HUDEP-2 (cell line): ENCODE results near the gene TNK1.
"Not testable (repeated sequence)": the region's sequence is repeated elsewhere in the genome, so short reads cannot be mapped to it uniquely, and the experiment has no call there.

ENCODE experiments used
- DNase-seq, 76 experiments: peaks; one replicate each; lab custom pipeline; 2025; ENCODE audit not compliant: unreplicated experiment in 76 of 76; lab: John Stamatoyannopoulos, UW

Gene TNK1

DNA sequence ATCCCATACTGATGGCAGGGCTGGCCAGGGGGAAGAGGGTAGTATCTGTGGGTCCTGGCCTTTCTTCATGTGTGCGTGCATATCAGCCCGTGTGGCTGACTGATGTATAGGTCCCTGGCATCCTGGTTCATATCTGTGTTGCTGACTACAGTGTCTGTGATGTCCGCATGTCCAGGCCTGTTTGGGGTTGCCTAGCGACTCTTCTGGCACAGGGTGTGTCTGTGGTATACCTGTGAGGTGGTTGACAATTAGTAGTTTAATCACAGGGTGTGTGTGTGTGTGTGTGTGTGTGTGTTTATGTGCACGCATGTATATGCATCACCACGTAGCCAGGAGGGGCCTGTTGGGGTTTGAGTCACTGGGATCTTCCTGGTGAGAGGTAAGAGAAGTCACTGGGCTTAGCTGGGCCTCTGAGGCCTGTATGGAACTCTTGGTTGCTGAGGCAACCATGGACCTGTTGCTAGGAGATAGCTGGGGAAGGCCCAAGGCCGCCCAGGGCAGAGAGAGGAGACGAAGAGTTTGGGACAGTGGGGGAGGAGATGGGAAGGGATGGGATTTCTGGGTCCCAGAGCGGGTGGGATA is 26.5 kb upstream of the TNK1 start:
- DNase-seq = peak in 10 of 76 experiments; percentile 1 to 20 (median 6)

- peak in 65 of 76 experiments; percentile 20 to 86 (median 71) for DNase-seq
Observed at GRCh38 chr17:7355053-7355452, 25.8 kb upstream of the TNK1 start, which contains the start of gene TMEM95. TSS of gene TMEM95 (plus strand) at chr17:7355156. CDS start at chr17:7355205, 49 bp downstream.

GRCh38 chr17:7355573-7355972 is 25.3 kb upstream of the TNK1 start:
- DNase-seq = no peak

DNA sequence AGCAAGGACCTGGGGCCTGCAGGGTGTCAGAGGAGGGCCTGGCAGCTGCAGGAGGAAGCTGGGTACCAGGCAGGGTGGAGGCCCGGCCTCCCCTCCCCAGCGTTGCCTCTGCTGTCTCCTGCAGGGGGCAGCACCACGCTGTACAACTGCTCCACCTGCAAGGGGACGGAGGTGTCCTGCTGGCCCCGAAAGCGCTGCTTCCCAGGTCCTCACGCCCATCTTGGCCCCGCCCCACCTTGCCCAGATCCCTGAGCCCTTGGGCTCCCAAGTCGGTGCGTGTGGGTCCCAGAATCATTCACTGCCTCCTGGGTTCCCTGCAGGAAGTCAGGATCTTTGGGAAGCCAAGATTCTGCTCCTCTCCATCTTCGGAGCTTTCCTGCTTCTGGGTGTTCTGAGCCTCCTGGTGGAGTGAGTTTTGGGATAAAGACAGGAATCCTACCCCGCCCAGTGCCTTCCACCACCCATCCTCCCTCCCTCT is 24.8 kb upstream of the TNK1 start:
- peak in 63 of 76 experiments; percentile 7 to 81 (median 64) for DNase-seq

GRCh38 chr17:7356756-7357155 is 24.1 kb upstream of the TNK1 start:
- DNase-seq = no peak

GRCh38 chr17:7357381-7357780 is 23.5 kb upstream of the TNK1 start:
- DNase-seq = no peak

- no peak for DNase-seq
Observed at GRCh38 chr17:7361906-7362305, 19.0 kb upstream of the TNK1 start.

DNA sequence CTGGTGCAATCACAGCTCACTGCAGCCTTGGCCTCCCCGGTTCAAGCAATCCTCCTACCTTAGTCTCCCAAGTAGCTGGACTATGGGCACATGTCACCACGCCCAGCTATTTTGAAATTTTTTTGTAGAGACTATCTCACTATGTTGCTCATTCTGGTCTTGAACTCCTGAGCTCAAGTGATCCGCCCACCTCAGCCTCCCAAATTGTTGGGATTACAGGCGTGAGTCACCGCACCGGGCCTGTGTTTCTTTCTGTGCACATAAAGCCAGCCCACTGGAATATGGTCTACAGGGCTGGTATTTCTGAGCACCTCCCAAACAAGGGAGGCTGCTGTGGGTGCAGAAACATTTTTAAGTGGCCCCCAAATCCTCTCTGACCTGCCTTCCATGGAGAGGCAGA is 17.6 kb upstream of the TNK1 start:
- DNase-seq = no peak

- DNase-seq = not testable (repeated sequence)
Observed at GRCh38 chr17:7365963-7366362, 14.9 kb upstream of the TNK1 start.

DNA sequence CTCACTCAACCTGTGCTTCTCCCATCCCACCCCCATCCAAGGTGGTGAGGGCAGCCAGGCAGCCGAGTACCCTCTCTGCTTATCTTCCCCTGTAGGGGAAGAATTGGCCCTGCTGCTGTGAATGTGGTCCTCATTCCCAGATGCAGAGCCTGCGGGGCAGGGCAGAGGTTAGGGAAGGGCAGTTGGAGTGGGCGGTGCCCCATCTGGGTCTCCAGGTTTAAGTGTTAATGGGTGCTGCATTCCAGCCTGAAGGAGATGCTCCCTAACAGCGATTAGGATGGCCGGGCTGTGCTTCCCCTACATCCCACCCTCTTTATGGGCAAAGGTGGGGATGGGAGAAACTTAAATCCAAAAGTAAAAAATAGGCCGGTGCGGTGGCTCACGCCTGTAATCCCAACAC is 13.8 kb upstream of the TNK1 start:
- DNase-seq = no peak

GRCh38 chr17:7367918-7368598 is 12.8 kb upstream of the TNK1 start:
- DNase-seq = no peak

GRCh38 chr17:7368599-7368994 is 12.3 kb upstream of the TNK1 start:
- not testable (repeated sequence) for DNase-seq

- DNase-seq = no peak
Observed at GRCh38 chr17:7369825-7370224, 11.1 kb upstream of the TNK1 start.

GRCh38 chr17:7370853-7371252 is 10.0 kb upstream of the TNK1 start:
- no peak for DNase-seq

DNA sequence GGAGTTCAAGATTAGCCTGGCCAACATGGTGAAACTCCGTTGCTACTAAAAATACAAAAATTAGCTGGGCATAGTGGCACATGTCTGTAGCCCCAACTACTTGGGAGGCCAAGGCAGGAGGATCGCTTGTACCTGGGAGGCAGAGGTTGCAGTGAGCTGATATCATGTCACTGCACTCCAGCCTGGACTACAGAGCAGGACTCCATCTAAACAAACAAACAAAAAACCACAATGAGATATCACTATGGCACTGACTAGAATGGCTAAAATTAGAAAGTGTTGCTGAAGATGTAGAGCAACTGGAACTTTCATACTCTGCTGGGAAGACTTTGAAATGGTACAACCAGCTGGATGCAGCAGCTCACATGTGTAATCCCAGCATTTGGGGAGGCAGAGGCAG is 6.5 kb upstream of the TNK1 start:
- no peak for DNase-seq

DNA sequence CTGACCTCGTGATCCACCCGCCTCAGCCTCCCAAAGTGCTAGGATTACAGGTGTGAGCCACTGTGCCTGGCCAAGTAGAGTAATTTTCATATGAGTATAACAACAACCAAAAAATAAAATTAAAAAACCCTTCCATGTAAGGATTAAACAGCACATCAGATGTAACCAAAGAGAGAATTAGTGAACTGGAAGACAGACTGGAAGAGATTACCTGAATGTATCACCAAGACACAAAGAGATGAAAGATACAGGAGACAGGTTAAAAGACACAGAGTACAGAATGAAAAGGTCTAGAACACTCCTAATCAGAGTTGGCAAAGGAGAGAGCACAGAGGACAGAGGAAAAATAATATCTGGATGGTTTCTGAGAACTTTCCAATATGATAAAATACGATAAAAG is 1.8 kb upstream of the TNK1 start:
- DNase-seq = no peak

GRCh38 chr17:7380321-7380720 is 568 bp upstream of the TNK1 start:
- no peak for DNase-seq

GRCh38 chr17:7382901-7383300 is 2.0 kb downstream of the TNK1 start:
- no peak for DNase-seq

DNA sequence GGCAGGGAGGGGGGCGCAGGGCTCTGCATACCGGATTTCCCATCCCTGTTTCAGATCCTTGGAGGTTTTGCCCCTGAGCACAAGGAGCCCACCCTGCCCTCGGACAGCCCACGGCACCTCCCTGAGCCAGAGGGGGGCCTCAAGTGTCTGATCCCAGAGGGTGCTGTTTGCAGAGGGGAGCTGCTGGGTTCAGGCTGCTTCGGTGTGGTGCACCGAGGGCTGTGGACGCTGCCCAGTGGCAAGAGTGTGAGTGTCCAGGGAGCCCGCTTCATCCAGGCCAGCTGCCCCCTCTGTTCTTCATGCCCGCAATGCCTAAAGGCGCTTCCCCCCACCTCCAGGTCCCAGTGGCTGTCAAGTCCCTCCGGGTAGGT is 2.5 kb downstream of the TNK1 start:
- no peak for DNase-seq

- peak in 14 of 76 experiments; percentile 4 to 36 (median 22) for DNase-seq
Observed at GRCh38 chr17:7383742-7384488, 3.0 kb downstream of the TNK1 start.

- no peak for DNase-seq
Observed at GRCh38 chr17:7384489-7385081, 3.7 kb downstream of the TNK1 start.
